Measurements from ENCODE around the gene RCC2.

RCC2 gene

GRCh38 chr1:17442841-17443240, 3.4 kb upstream of the RCC2 start:
- no peaks in the 10 kb centered on the region for H3K9me3 ChIP-seq (ENCODE audit: control insufficient read depth, low read length)
- H3K27ac ChIP-seq: no peak overlapping the region
- no peak overlapping the region for H3K4me2 ChIP-seq (ENCODE audit: low read length)
- TF ChIP-seq, protein P1, sequence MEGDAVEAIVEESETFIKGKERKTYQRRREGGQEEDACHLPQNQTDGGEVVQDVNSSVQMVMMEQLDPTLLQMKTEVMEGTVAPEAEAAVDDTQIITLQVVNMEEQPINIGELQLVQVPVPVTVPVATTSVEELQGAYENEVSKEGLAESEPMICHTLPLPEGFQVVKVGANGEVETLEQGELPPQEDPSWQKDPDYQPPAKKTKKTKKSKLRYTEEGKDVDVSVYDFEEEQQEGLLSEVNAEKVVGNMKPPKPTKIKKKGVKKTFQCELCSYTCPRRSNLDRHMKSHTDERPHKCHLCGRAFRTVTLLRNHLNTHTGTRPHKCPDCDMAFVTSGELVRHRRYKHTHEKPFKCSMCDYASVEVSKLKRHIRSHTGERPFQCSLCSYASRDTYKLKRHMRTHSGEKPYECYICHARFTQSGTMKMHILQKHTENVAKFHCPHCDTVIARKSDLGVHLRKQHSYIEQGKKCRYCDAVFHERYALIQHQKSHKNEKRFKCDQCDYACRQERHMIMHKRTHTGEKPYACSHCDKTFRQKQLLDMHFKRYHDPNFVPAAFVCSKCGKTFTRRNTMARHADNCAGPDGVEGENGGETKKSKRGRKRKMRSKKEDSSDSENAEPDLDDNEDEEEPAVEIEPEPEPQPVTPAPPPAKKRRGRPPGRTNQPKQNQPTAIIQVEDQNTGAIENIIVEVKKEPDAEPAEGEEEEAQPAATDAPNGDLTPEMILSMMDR (IDR thresholded peaks at IDR 0.05): no peak
- H3K27me3 ChIP-seq (ENCODE audit: control insufficient read depth, insufficient read depth, low read length): no peaks in the 10 kb centered on the region
- H3K79me2 ChIP-seq: no peaks in the 10 kb centered on the region
- H3K9ac ChIP-seq: no peak overlapping the region
- no peaks in the 10 kb centered on the region for H3K36me3 ChIP-seq (ENCODE audit: control insufficient read depth, insufficient read depth, low read length)
- H2AFZ ChIP-seq: no peak overlapping the region
- no peaks in the 10 kb centered on the region for H3K4me1 ChIP-seq
- H3K4me3 ChIP-seq (ENCODE audit: low read depth, low read length): no peak overlapping the region

- H3K9me3 ChIP-seq (ENCODE audit: control insufficient read depth, low read length): no peaks in the 10 kb centered on the region
- no peak overlapping the region for H3K27ac ChIP-seq
- H3K9ac ChIP-seq: no peak overlapping the region
- H2AFZ ChIP-seq: no peak overlapping the region
- no peak overlapping the region for H3K4me2 ChIP-seq (ENCODE audit: low read length)
- TF ChIP-seq, protein P1 (IDR thresholded peaks at IDR 0.05): no peak
- H3K4me3 ChIP-seq (ENCODE audit: low read depth, low read length): no peak overlapping the region
- H3K79me2 ChIP-seq: no peaks in the 10 kb centered on the region
- no peaks in the 10 kb centered on the region for H3K4me1 ChIP-seq
- no peaks in the 10 kb centered on the region for H3K36me3 ChIP-seq (ENCODE audit: control insufficient read depth, insufficient read depth, low read length)
- no peaks in the 10 kb centered on the region for H3K27me3 ChIP-seq (ENCODE audit: control insufficient read depth, insufficient read depth, low read length)
These were observed 2.5 kb upstream of the RCC2 start for GRCh38 chr1:17441993-17442357.

DNA sequence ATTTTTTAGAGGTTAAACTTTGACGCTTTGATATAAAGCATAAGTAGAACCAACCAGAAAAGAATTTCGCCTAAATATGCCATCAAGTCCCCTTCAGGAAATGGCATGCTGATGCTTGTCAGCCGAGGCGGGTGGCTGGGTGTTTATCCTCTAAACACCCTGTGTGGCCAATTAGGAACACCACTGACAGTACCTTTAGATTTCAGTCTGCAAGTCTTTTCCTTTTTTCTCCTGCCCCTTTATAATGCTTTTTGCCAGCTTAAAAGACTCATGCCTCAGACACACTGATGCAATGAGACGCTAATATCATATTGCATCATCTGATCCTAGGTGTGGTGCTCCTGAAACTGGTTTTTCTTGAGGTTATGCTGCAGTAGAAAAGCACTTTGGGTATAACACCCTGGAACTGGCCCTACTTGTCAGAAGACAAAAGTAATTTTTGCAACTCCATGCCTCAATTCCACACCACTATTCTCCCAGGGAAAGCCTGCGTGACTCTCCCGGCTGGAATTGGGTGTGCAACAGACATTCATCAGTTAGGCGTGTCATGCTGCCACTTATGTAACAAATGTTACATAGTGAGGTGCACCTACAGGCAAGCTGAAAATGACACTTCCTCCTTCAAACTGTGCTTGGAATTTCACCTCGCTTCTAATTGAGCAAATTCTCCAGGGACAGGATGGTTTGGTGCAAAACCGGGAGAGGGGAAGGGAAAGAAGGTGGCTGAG, 2.0 kb upstream of the RCC2 start:
- Histone ChIP-seq H2AFZ (no peak overlapping the region), H3K4me3 (ENCODE audit: low read depth, low read length) (no peak overlapping the region), H3K27ac (no peak overlapping the region), H3K4me2 (ENCODE audit: low read length) (no peak overlapping the region), H3K36me3 (ENCODE audit: control insufficient read depth, insufficient read depth, low read length) (no peaks in the 10 kb centered on the region), H3K4me1 (no peaks in the 10 kb centered on the region), H3K9me3 (ENCODE audit: control insufficient read depth, low read length) (no peaks in the 10 kb centered on the region), H3K79me2 (no peaks in the 10 kb centered on the region), H3K9ac (no peak overlapping the region), H3K27me3 (ENCODE audit: control insufficient read depth, insufficient read depth, low read length) (no peaks in the 10 kb centered on the region)
- TF ChIP-seq, protein P1 (IDR thresholded peaks at IDR 0.05): no peak

DNA sequence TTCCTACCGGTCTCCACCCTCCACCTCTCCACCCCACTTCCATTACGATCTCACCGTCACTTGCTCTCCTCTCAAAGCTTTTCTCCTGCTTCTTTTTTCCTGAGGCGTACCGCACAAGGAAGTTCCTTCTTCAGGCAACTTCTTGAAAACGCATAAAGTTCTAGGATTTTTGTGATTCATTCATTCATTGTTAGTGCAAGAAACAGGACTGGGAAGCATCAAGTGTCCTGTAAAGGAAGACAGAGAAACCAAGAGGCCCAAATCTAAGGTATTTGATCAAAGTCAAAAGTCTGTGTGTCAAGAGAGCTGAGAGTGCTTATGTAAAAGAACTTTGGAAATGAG, 1.3 kb upstream of the RCC2 start:
- TF ChIP-seq, protein P1 (IDR thresholded peaks at IDR 0.05): no peak
- H3K9me3 ChIP-seq (ENCODE audit: control insufficient read depth, low read length): no peaks in the 10 kb centered on the region
- no peaks in the 10 kb centered on the region for H3K27me3 ChIP-seq (ENCODE audit: control insufficient read depth, insufficient read depth, low read length)
- H3K79me2 ChIP-seq: no peaks in the 10 kb centered on the region
- H3K4me2 ChIP-seq (ENCODE audit: low read length): no peak overlapping the region
- no peak overlapping the region for H3K27ac ChIP-seq
- H2AFZ ChIP-seq: no peak overlapping the region
- H3K4me1 ChIP-seq: no peaks in the 10 kb centered on the region
- no peak overlapping the region for H3K4me3 ChIP-seq (ENCODE audit: low read depth, low read length)
- H3K36me3 ChIP-seq (ENCODE audit: control insufficient read depth, insufficient read depth, low read length): no peaks in the 10 kb centered on the region
- no peak overlapping the region for H3K9ac ChIP-seq
